BLaER1 (cell line): ENCODE measurements around the gene PPT2.

Source experiments
- H3K27ac ChIP-seq: shearing (Covaris generic); formaldehyde crosslinking; 2 replicates; pipeline ENCODE4 v1.8.1; 2022
- H3K27me3 ChIP-seq: shearing (Covaris generic); formaldehyde crosslinking; 2 replicates; pipeline ENCODE4 v1.8.1; 2022
- H3K36me3 ChIP-seq: shearing (Covaris generic); formaldehyde crosslinking; 2 replicates; pipeline ENCODE4 v1.8.1; 2022
- H3K4me1 ChIP-seq: shearing (Covaris generic); formaldehyde crosslinking; 2 replicates; pipeline ENCODE4 v1.8.1; 2022
- H3K4me2 ChIP-seq: shearing (Covaris generic); formaldehyde crosslinking; 2 replicates; pipeline ENCODE4 v1.8.1; 2022
- H3K4me3 ChIP-seq: shearing (Covaris generic); formaldehyde crosslinking; 2 replicates; pipeline ENCODE4 v1.8.1; 2022
- H3K9ac ChIP-seq: shearing (Covaris generic); formaldehyde crosslinking; 2 replicates; pipeline ENCODE4 v1.8.1; 2022
- H3K9me3 ChIP-seq: shearing (Covaris generic); formaldehyde crosslinking; 2 replicates; pipeline ENCODE4 v1.8.1; 2022
- H4K20me1 ChIP-seq: shearing (Covaris generic); formaldehyde crosslinking; 2 replicates; pipeline ENCODE4 v1.8.1; 2022
- Cebpa-rat ChIP-seq: shearing (Covaris generic); IDR thresholded peaks from 2 replicates; pipeline ENCODE4 v1.8.1; 2022

Gene PPT2

DNA sequence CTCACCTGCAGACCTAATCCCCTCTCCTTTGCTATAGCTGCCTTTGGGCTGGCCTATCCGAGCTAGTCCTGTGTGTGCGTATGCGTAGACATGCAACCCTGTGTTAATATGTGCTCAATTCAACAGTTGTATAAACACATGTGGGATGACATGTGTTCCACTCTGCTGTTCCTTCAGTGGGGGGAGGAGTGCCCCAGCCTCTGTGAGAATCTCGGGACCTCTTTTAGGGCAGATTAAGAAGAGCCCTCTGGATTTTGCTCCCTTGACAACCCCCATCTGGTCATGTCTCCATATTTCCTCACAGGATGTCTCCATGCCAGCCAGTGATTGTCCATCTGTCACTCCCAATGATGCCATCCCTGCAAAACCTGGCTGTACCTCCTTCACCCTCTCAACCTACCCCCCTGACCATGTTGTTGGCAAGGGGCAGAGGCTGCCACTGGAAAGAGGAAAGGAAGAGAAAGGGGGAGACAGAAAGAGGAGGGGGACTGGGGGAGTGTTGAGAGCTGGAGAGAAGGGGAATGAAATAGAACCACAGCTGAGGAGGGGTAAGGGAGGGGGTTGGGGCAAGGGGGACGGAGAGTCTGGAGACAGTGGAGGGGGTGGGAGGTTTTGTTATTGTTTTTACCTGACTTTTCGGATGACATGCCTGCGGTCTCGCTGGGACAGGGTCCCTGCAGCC is 2.6 kb upstream of the PPT2 start:
- Histone ChIP-seq H3K4me1 (peaks cover 29% of the 10 kb centered on the region), H3K4me2 (0 out of 2 replicates have a peak overlapping the region, but pooled peaks have one; percentile 12), H3K36me3 (peaks cover 9% of the 10 kb centered on the region), H3K9ac (no peak overlapping the region), H3K27ac (no peak overlapping the region), H3K4me3 (no peak overlapping the region), H3K9me3 (peaks cover 7% of the 10 kb centered on the region), H4K20me1 (0 out of 2 replicates have a peak, but pooled peaks cover 11% of the 10 kb centered on the region), H3K27me3 (peaks cover 8% of the 10 kb centered on the region; the same call in 1 of the 2 replicates)
- TF ChIP-seq Cebpa-rat, result no peak

DNA sequence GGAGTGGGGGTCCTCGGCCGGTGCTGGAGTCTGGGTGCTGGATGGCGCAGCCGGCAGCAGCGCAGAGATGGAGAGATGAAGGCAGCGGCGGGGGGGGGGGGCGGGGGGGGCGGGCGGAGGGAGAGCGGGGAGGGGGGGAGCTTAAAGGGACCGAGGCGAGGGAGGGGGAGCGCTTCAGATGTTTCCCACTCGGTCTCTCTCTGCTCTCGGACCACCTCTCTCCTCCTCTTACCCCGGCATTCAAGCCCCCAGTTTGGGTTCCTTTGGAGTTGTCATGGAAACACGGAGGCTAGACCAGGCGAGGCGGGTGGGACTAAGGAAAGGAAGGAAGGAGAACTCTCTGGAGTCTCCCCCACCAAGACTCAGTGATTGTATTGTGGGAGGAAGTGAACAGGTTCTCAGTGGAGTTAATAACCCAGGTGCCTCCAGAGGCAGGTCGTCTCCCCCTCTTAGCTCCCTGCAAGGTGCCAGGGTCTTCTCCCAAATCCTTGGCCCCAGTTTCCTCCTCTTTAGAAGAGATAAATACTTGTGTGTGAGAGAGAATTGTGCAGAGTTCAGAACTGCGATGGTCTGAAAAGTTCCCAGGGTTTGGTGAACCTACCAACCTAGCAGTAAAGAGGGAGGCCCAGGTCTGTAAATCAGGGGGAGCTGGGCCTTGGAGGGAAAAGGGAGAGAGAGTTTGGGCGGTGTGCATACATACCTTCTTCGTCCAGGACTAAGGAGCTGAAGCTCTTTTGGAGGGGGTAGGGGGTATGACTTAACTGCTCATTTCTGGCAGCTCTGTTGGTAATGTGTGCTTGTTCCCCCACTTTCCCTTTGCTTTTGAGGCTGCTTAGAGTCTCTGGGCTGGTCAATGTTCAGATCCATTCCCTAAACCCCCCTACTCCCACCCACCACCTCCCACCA is 1.8 kb upstream of the PPT2 start, which contains the start of gene PRRT1:
Gene PRRT1 (minus strand): TSS at position 77 of the 906 bp plus-strand sequence. CDS start 112 bp downstream, outside the sequence.
- Histone ChIP-seq H3K9ac (peak within 1 kb of the TSS; percentile 81; the same call in 1 of the 2 replicates), H3K4me2 (peak within 1 kb of the TSS; percentile 96)

DNA sequence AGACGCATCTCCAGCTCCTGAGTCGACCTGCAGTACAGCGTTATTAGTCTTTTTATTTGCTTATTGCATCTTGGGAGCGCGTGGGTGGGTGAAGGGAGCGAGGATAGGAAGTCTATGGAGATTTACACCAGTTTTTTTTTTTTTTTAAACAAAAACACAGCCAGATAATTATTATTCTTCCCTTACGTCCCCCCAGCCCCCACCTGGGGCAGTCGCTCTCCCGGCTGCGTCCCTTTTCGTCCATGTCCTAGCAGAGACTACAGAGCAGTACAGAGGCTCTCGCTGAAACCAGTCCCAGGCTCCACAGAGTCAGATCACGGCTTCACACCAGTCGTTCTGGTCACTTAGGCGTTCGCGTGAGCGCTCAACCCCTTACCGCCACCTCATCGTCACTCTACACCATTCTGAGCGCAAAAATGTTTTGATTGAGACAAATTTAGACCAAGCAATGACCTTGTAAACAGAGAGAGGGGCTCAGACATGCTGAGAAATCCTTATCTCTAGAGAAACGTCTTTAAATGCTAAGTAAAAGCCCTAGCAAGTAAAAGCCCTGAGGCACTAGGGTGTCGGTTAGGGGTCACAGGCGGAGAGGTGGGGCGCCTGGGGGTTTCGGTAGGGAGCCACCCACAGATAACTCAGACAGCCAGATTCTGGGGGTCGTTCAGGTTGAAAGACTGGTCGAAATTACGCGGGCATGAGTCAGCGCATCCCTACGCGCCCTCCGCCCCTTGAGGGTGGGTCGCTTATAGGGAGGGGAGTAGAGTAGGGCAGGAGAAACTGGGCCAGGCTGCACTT is 975 bp upstream of the PPT2 start:
- TF ChIP-seq Cebpa-rat, result no peak
- Histone ChIP-seq H3K27me3 (peaks cover 8% of the 10 kb centered on the region; the same call in 1 of the 2 replicates), H4K20me1 (0 out of 2 replicates have a peak, but pooled peaks cover 11% of the 10 kb centered on the region), H3K4me3 (peak overlapping the region; percentile 89), H3K36me3 (peaks cover 25% of the 10 kb centered on the region), H3K9ac (peak overlapping the region; percentile 81), H3K4me1 (peaks cover 29% of the 10 kb centered on the region), H3K4me2 (peak overlapping the region; percentile 96), H3K9me3 (peaks cover 7% of the 10 kb centered on the region), H3K27ac (no peak overlapping the region)

More for the DNA sequence above, 1.8 kb upstream of the PPT2 start, which contains the start of gene PRRT1:
- H3K27ac ChIP-seq, result no peak within 1 kb of the TSS
- H3K4me3 ChIP-seq, result no peak within 1 kb of the TSS
- peaks cover 17% of the 10 kb centered on the region for H3K36me3 ChIP-seq
- 0 out of 2 replicates have a peak, but pooled peaks cover 11% of the 10 kb centered on the region for H4K20me1 ChIP-seq
- H3K27me3 ChIP-seq, result peaks cover 8% of the 10 kb centered on the region; the same call in 1 of the 2 replicates
- H3K9me3 ChIP-seq, result peaks cover 7% of the 10 kb centered on the region
- peaks cover 29% of the 10 kb centered on the region for H3K4me1 ChIP-seq
- TF ChIP-seq Cebpa-rat, result no peak

DNA sequence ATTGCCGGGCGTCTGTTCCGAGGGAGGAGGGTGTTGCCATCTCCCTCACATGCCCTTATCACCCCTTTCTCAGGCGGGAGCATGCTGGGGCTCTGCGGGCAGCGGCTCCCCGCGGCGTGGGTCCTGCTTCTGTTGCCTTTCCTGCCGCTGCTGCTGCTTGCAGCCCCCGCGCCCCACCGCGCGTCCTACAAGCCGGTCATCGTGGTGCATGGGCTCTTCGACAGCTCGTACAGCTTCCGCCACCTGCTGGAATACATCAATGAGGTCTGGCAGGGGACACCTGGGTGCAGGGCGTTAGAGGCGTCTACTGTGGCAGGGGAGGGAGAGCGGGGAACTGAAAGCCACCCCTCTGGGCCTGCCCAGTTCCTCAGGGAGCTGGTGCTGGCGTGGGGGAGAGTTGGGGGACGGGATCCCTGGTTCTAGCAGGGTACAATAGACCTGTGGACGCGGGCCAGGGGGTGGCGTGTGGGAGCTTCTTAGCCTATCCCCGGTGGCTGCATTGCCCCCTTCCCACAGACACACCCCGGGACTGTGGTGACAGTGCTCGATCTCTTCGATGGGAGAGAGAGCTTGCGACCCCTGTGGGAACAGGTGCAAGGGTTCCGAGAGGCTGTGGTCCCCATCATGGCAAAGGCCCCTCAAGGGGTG is 697 bp downstream of the PPT2 start:
- Histone ChIP-seq H3K4me3 (peak overlapping the region; percentile 89), H4K20me1 (0 out of 2 replicates have a peak, but pooled peaks cover 11% of the 10 kb centered on the region), H3K27ac (peak overlapping the region; percentile 78), H3K36me3 (peaks cover 39% of the 10 kb centered on the region), H3K9me3 (no peaks in the 10 kb centered on the region), H3K27me3 (no peaks in the 10 kb centered on the region), H3K4me1 (peaks cover 36% of the 10 kb centered on the region), H3K4me2 (peak overlapping the region; percentile 96), H3K9ac (peak overlapping the region; percentile 81)
- TF ChIP-seq Cebpa-rat, result no peak

DNA sequence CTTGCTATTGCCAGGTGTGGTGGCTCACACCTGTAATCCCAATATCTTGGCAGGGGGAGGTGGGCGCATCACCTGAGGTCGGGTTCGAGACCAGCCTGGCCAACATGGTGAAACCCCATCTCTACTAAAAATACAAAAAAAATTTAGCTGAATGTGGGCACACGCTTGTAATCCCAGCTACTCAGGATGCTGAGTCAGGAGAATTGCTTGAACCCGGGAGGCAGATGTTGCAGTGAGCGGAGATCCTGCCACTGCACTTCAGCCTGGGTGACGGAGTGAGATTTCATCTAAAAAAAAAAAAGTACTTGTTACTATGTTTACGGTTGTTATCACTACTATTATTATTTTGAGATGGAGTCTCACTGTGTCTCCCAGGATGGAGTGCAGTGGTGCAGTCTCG is 3.0 kb downstream of the PPT2 start:
- TF ChIP-seq Cebpa-rat, result no peak
- H3K36me3 ChIP-seq, result peaks cover 44% of the 10 kb centered on the region
- H3K27ac ChIP-seq, result no peak overlapping the region

DNA sequence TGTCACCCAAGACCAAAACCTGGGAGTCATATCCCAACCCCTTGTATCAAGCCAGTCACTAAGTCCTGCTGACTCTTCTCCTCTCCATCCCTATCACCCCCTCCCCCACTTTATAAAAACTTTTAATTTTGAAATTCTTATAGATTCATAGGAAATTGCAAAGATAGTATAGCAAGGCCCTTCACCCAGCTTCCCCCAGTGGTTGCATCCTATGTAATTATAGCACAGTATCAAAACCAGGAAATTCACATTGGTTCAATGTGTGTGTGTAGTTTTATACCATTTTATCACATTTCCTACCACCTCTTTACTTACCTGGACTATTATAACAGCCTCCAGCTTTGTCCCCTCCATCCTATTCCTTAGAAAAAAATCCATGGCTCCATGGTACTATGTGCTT is 4.1 kb downstream of the PPT2 start:
- H3K36me3 ChIP-seq, result peaks cover 56% of the 10 kb centered on the region

More for the DNA sequence above, 3.0 kb downstream of the PPT2 start:
- H3K27me3 ChIP-seq, result no peaks in the 10 kb centered on the region
- no peak overlapping the region for H3K4me2 ChIP-seq
- H3K4me3 ChIP-seq, result no peak overlapping the region
- 0 out of 2 replicates have a peak, but pooled peaks cover 11% of the 10 kb centered on the region for H4K20me1 ChIP-seq
- H3K9ac ChIP-seq, result no peak overlapping the region
- no peaks in the 10 kb centered on the region for H3K9me3 ChIP-seq
- peaks cover 35% of the 10 kb centered on the region for H3K4me1 ChIP-seq

DNA sequence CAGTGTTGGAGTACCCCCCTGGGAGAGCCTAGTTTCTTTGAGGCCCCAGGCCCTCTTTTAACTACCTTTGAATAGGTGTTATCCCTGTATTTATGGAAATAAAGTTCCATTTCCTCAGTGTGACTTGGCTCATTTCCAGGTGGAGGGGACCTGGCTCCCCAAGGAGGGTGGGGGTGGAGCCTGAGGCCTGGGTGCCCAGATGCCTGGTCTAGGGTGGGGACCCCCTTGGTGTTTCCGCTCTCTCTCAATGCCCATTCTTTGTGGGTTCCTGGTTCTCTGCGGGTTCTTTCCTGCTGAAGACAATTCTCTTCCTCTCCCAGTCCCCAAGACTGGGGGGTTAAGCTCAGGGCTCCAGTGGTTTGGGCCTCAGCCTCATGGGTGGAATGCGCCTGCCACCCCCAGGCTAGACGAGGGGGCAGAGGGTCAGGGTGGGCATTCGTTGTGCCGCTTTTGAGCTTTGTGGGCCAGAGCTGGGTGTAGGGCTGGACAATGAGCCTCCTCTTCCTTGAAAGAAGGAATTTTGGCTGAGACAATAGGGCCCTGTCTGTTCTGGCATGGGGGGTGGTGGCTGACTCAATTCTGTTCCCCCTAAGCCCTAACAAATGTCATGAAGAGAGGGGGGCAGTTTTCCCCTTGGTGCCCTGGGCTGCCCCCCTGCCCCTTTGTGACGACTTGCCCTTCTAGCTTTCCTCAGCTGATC is 9.8 kb downstream of the PPT2 start:
- H3K4me3 ChIP-seq, result no peak overlapping the region
- no peak overlapping the region for H3K9ac ChIP-seq
- H3K27me3 ChIP-seq, result no peaks in the 10 kb centered on the region
- peaks cover 13% of the 10 kb centered on the region for H3K4me1 ChIP-seq
- no peaks in the 10 kb centered on the region for H3K9me3 ChIP-seq
- H4K20me1 ChIP-seq, result no peaks in the 10 kb centered on the region
- H3K4me2 ChIP-seq, result no peak overlapping the region
- no peak for TF ChIP-seq Cebpa-rat
- H3K36me3 ChIP-seq, result peaks cover 73% of the 10 kb centered on the region
- no peak overlapping the region for H3K27ac ChIP-seq

More for the DNA sequence above, 4.1 kb downstream of the PPT2 start:
- no peaks in the 10 kb centered on the region for H3K9me3 ChIP-seq
- H3K27ac ChIP-seq, result no peak overlapping the region
- peaks cover 23% of the 10 kb centered on the region for H3K4me1 ChIP-seq
- no peak overlapping the region for H3K9ac ChIP-seq
- H3K4me3 ChIP-seq, result no peak overlapping the region
- no peaks in the 10 kb centered on the region for H3K27me3 ChIP-seq
- TF ChIP-seq Cebpa-rat, result no peak
- no peak overlapping the region for H3K4me2 ChIP-seq
- H4K20me1 ChIP-seq, result 0 out of 2 replicates have a peak, but pooled peaks cover 11% of the 10 kb centered on the region

DNA sequence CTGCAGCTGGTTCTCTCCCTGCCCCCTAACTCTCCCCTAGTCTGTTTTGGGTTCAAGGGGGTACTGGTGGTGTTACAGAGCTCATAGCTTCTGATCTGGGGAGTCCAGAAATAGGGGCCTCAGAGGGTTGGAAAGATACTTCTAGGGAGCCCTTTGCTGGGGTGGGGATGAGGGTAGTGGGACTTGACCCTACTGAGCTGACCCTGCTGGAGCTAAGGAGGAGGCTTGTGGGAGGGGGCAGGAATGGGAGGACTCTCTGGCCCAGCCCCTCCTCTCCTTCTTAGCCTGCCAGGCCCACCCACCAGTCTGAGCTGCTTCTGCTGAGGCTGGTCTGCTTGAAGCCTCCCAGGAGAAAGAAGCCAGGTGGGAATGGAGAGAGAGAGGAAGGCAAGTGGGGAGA is 10.4 kb downstream of the PPT2 start, which contains the start of gene EGFL8:
Gene EGFL8 (plus strand): TSS at position 301 of the 400 bp plus-strand sequence. CDS start 1,571 bp downstream, outside the sequence.
- H4K20me1 ChIP-seq, result no peaks in the 10 kb centered on the region
- H3K9me3 ChIP-seq, result no peaks in the 10 kb centered on the region
- H3K27ac ChIP-seq, result no peak within 1 kb of the TSS
- H3K27me3 ChIP-seq, result no peaks in the 10 kb centered on the region
- no peak within 1 kb of the TSS for H3K4me2 ChIP-seq
- H3K36me3 ChIP-seq, result peaks cover 75% of the 10 kb centered on the region
- H3K9ac ChIP-seq, result no peak within 1 kb of the TSS
- no peak for TF ChIP-seq Cebpa-rat
- no peak within 1 kb of the TSS for H3K4me3 ChIP-seq
- H3K4me1 ChIP-seq, result peaks cover 12% of the 10 kb centered on the region; the same call in 1 of the 2 replicates
